ENCODE data around the gene PDZD8.

PDZD8 gene

GRCh38 chr10:117399341-117400196 lies 24.3 kb upstream of the PDZD8 start:
- DNase-seq (ENCODE audit: extremely low read depth in 1 of 2, low read depth in 1 of 2), result no peak

GRCh38 chr10:117398029-117398428 lies 22.8 kb upstream of the PDZD8 start:
- DNase-seq (ENCODE audit: extremely low read depth in 1 of 2, low read depth in 1 of 2), result no peak

- no peak for DNase-seq (ENCODE audit: extremely low read depth in 1 of 2, low read depth in 1 of 2)
Measured at GRCh38 chr10:117391436-117392205, 16.4 kb upstream of the PDZD8 start.

- DNase-seq (ENCODE audit: extremely low read depth in 1 of 2, low read depth in 1 of 2), result no peak
Measured at GRCh38 chr10:117390420-117390819, 15.2 kb upstream of the PDZD8 start.

GRCh38 chr10:117386805-117387204 lies 11.6 kb upstream of the PDZD8 start:
- no peak for DNase-seq (ENCODE audit: extremely low read depth in 1 of 2, low read depth in 1 of 2)

- DNase-seq (ENCODE audit: extremely low read depth in 1 of 2, low read depth in 1 of 2), result no peak
Measured at GRCh38 chr10:117382861-117383260, 7.6 kb upstream of the PDZD8 start.

GRCh38 chr10:117374506-117375359 lies 507 bp downstream of the PDZD8 start:
- DNase-seq (ENCODE audit: extremely low read depth in 1 of 2, low read depth in 1 of 2), result no peak

GRCh38 chr10:117373823-117374505 lies 1.3 kb downstream of the PDZD8 start:
- DNase-seq (ENCODE audit: extremely low read depth in 1 of 2, low read depth in 1 of 2), result peak in 1 of 2 donors; percentile 9

GRCh38 chr10:117370205-117370604 lies 5.0 kb downstream of the PDZD8 start:
- no peak for DNase-seq (ENCODE audit: extremely low read depth in 1 of 2, low read depth in 1 of 2)

GRCh38 chr10:117367718-117368117 lies 7.5 kb downstream of the PDZD8 start:
- DNase-seq (ENCODE audit: extremely low read depth in 1 of 2, low read depth in 1 of 2), result no peak

- DNase-seq (ENCODE audit: extremely low read depth in 1 of 2, low read depth in 1 of 2), result no peak
Measured at GRCh38 chr10:117366741-117367140, 8.5 kb downstream of the PDZD8 start.

- no peak for DNase-seq (ENCODE audit: extremely low read depth in 1 of 2, low read depth in 1 of 2)
Measured at GRCh38 chr10:117365612-117366011, 9.6 kb downstream of the PDZD8 start.

GRCh38 chr10:117364110-117364960 lies 10.9 kb downstream of the PDZD8 start:
- no peak for DNase-seq (ENCODE audit: extremely low read depth in 1 of 2, low read depth in 1 of 2)

GRCh38 chr10:117363028-117363427 lies 12.2 kb downstream of the PDZD8 start:
- no peak for DNase-seq (ENCODE audit: extremely low read depth in 1 of 2, low read depth in 1 of 2)

GRCh38 chr10:117362313-117362712 lies 12.9 kb downstream of the PDZD8 start:
- DNase-seq (ENCODE audit: extremely low read depth in 1 of 2, low read depth in 1 of 2), result no peak

GRCh38 chr10:117360994-117361667 lies 14.1 kb downstream of the PDZD8 start:
- DNase-seq (ENCODE audit: extremely low read depth in 1 of 2, low read depth in 1 of 2), result no peak

GRCh38 chr10:117360016-117360415 lies 15.2 kb downstream of the PDZD8 start:
- no peak for DNase-seq (ENCODE audit: extremely low read depth in 1 of 2, low read depth in 1 of 2)

- no peak for DNase-seq (ENCODE audit: extremely low read depth in 1 of 2, low read depth in 1 of 2)
Measured at GRCh38 chr10:117355072-117355471, 20.2 kb downstream of the PDZD8 start.

GRCh38 chr10:117353684-117354083 lies 21.6 kb downstream of the PDZD8 start:
- no peak for DNase-seq (ENCODE audit: extremely low read depth in 1 of 2, low read depth in 1 of 2)

All from activated CD8-positive, alpha-beta memory T cell treated with anti-CD3 and anti-CD28 coated beads for 1 hour (primary cell).